Glomerular visceral epithelial cell (primary cell): ENCODE results near the gene IGFBP4.
"Not testable (repeated sequence)": the region's sequence is repeated elsewhere in the genome, so short reads cannot be mapped to it uniquely, and the experiment has no call there.

Experiments
- DNase-seq: peaks from one replicate; pipeline ENCODE4 v3.0.0-alpha.2; 2016; ENCODE audit errors: extremely low spot score

Gene IGFBP4

GRCh38 chr17:40443196-40443987 is at the start of gene IGFBP4:
TSS of gene IGFBP4 (plus strand) at chr17:40443450. CDS start at chr17:40443736, 286 bp downstream.
- peak; percentile 74 for DNase-seq

- peak; percentile 51 for DNase-seq
These were observed 44.1 kb upstream of the IGFBP4 start for GRCh38 chr17:40399185-40399584.

GRCh38 chr17:40402668-40403067 is 40.6 kb upstream of the IGFBP4 start:
- DNase-seq, result no peak

DNA sequence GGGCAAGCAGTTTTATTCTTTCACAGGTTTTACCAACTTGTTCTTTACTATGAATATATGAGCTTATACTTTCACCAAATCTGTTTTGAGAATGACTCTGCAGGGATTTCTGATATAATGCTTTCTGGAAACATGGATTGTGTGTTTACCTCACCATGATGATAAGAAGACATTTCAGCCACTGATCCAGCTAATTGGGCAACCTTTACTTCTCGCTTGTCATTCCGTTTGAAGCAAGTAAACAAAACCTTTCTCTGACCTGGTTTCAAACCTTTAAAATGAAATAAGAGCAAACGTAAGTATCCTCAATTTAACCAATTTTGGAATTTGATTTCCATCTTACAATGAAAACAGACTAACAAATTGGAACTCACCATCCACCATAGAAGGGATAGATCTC is 39.2 kb upstream of the IGFBP4 start:
- DNase-seq, result no peak

DNA sequence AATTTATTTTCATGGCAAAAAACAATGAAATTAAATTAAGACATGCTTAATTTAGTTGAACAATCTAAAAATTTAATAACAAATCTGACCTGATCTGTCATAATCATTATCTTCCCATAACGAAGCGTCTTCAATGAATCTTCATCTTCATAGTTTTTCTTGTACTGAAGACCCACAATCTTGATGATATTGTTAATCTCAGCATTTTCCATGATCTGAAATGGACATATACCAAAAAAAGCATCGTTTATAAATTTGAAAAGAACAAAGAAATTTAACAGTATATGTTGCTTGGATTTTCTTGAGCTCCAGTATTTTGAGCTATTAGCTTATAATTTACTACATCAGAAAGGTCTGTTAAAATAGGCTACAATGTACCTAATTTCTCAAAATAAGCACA is 35.8 kb upstream of the IGFBP4 start:
- DNase-seq, result no peak

GRCh38 chr17:40409540-40409939 is 33.7 kb upstream of the IGFBP4 start:
- DNase-seq, result not testable (repeated sequence)

DNA sequence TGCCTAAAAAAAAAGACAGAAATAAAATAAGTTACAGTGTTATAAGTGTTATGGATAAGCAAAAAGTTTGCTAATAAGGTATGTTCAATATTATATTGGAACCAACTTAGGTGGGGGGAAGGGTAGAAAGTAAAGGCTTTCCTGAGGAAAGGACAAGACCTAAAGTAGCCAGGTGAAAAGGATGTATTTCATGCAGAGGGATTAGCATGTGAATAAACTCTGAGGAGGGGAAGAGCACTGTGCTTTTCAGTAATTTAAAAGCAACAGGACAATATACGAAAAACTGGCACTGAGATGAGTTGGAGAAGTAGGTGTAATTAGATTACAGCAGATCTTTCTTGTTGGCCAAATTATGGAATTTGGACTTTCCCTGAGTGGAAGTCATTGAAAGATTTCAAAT is 33.2 kb upstream of the IGFBP4 start:
- no peak for DNase-seq

DNA sequence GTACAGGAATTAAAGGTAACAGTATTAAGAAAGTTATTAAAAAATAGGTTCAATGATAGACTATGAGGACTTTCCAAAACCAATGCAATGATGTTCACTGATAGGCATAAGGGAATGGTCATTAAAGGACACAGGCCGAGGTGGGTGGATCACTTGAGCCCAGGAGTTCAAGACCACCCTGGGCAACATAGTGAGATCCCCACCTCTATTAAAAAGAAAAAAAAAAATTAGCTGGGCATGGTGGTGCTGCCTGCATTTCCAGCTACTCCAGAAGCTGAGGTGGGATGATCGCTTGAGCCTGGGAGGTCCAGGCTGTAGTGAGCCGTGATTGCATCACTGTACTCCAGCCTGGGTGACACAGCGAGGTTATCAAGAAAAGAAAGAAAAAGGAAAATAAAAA is 31.4 kb upstream of the IGFBP4 start:
- DNase-seq, result no peak

GRCh38 chr17:40412880-40413279 is 30.4 kb upstream of the IGFBP4 start:
- DNase-seq, result no peak

DNA sequence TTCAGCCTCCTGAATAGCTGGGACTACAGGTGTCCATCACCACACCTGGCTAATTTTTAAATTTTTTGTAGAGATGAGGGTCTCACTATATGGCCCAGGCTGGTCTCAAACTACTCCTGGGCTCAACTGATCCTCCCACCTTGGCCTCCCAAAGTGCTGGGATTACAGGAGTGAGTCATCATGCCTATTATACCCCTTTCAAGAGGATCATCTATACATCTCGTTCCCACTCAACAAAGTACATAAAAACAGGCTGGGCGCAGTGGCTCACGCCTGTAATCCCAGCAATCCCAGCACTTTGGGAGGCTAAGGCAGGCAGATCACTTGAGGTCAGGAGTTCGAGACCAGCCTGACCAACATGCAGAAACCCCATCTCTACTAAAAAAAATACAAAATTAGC is 28.9 kb upstream of the IGFBP4 start:
- DNase-seq, result not testable (repeated sequence)

DNA sequence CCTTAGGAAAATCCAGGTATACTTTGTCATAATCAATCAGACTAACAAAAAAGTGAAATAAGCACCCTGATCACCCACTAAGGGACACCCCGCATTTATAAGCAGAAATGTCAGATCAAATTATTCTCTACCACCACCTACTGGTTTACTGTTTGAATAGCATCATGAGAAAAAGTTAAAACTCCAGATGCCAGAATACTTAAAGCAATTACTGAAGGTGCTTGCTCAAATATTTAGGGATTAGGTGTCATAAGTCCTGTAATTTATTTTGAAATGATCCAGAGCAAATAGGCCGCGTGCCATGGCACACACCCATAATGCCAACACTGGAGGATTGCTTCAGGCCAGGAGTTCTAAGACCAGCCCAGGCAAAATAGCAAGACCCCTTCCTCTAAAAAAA is 27.9 kb upstream of the IGFBP4 start:
- peak; percentile 38 for DNase-seq

DNA sequence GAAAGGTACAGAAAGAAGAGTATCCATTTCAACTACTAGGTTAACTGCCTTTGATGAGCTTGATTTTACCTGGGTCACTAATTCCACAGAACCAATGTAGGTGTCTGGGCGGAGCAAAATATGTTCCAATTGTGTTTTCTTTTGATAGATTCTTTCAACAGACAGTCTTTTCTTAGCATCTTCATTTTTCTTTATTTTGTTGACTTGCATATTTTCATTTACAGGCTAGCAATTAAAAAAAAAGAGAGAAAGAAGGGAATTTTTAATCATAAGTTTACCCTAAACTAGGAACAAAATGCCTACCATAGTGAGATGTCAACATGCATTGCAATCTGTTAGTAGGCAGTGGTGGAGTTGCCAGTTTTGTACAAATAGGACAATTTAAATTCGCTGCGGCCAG is 26.6 kb upstream of the IGFBP4 start:
- no peak for DNase-seq

- no peak for DNase-seq
These were observed 26.0 kb upstream of the IGFBP4 start for GRCh38 chr17:40417258-40417608.

DNA sequence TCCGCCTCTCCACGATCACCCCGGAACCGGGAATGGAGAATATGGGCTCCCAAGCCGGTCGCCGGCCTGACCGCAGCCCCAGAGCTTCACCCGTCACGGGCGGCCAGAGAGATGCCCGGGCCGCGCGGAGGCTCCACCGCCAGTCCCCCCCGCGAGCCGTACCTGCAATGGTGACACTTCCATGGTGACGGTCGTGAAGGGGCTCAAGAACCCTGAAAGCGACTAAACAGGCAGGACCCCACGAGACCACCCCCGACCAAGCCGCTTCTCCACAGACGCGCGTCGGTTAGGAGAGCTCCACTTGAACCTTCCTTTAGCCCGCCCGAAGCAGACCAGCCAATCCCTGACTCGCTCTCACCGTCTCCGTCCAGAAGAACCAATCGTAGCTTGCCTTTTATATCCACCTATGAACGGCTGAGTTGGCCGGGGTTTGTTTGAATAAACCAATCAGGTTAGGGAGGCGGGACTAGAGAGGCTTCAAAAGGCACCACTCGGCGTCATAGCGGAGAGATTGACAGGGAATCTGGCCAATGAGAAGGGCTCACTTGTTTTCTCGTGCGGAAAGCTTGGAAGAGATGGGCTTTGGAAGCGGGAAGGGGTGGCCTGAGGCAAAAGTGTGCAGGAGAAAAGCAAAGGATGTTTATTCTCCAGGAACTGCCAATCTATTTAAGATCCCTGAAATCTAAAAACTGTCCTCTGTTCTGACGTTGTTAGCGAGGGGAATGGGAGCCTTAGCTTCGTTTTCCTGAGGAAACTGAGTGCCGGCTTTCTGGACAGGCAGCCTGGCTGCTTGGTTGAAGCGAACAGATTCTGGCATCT is 25.4 kb upstream of the IGFBP4 start, which contains the start of gene TOP2A:
TSS of gene TOP2A (minus strand) at position 288 of the 819 bp plus-strand sequence. CDS start at position 183, 105 bp downstream.
- peak; percentile 100 for DNase-seq

DNA sequence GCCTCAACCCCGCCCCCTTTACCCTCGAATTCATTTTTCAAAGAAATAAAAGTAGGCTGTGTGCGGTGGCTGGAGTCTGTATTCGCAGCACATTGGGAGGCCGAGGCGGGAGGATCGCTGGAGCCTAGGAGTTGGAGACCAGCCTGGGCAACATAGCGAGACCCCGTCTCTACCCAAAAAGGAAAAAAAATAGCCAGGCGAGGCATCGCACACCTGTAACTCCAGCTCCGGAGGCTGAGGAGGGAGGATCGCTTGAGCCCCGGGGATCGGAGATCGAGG is 24.9 kb upstream of the IGFBP4 start:
- DNase-seq, result no peak

DNA sequence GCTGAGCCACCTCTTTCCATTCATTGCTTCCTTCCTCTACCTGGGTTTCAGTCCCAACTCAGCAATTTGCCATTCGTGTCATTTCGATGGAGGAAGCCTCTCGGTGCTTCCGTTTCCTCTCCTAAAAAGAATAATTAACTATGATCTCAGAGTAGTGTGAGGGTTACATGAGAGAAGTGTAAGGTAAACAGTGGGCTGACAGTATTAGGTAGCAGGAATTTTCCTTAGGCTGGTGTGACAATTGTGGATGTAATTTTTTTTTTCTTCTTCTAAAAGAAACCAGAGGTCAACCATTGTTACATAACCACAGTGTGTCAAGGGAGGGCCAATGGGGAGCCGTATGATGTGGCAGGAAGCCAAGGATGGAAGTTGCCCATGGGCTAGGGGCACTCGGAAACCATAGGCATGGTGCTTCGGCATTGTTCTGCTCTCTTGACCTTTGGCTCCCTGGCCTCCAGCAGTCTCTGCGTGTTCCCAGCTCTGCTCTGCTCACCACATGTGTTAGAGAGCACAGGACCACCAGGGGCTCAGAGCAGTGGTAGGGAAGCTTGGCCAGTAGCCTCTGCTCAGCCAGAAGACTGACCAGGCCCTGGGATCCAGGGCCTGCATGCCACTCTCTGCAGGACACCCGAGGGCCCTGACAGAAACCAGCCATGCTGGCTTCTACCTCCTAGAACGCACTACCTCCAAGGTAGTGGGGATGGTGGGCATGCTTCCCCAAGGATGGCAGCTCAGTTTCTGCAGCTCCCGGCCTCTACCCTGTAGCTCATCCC is 23.5 kb upstream of the IGFBP4 start:
- DNase-seq, result peak; percentile 32

- DNase-seq, result no peak
These were observed 20.1 kb upstream of the IGFBP4 start for GRCh38 chr17:40422990-40423633.

GRCh38 chr17:40425741-40426140 is 17.5 kb upstream of the IGFBP4 start:
- no peak for DNase-seq

- DNase-seq, result no peak
These were observed 16.2 kb upstream of the IGFBP4 start for GRCh38 chr17:40427002-40427491.

GRCh38 chr17:40430272-40431230 is 12.7 kb upstream of the IGFBP4 start:
- no peak for DNase-seq

GRCh38 chr17:40431231-40431602 is 12.0 kb upstream of the IGFBP4 start:
- DNase-seq, result no peak
